SK-N-SH (cell line): Measurements from ENCODE around the gene RCE1. TPM values are rescaled to one million over a fixed set of nuclear protein-coding genes. Genes with fewer than 3 reads are reported as not detected.
A peak's percentile ranks its signal among the peaks of the same experiment; 100 is the strongest.

Experiments
- CTCF ChIA-PET: fragments of 300-600, 350-600 bp; formaldehyde crosslinking; extraction: SDS; loops from one replicate; lab custom pipeline; 2021; lab: Yijun Ruan, JAX
- POLR2A ChIA-PET: fragments of 350-600 bp; sonication (Branson Sonifier 250); formaldehyde crosslinking; extraction: SDS; loops from one replicate; lab custom pipeline; 2020; ENCODE audit warnings: antibody characterized with exemption, inconsistent platforms; lab: Yijun Ruan, JAX
- DNase-seq: peaks from one replicate; pipeline ENCODE4 v3.0.0; 2012
- H2AFZ ChIP-seq: fragments of 200-600 bp; sonication (generic); 2 replicates; pipeline ENCODE4 v1.8.1; 2016; ENCODE audit warnings: antibody characterized with exemption, mild to moderate bottlenecking, low read depth
- H3F3A ChIP-seq: fragments of 200-600 bp; sonication (generic); replicated peaks from 2 replicates; pipeline ENCODE3; 2016; ENCODE audit warnings: antibody characterized with exemption, mild to moderate bottlenecking; ENCODE audit not compliant: insufficient read depth
- H3K27ac ChIP-seq, 2 experiments: fragments of 200-500 bp in 1 of 2; fragments of 200-600 bp in 1 of 2; sonication (Bioruptor generic) in 1 of 2; sonication (generic), shearing (Covaris generic) in 1 of 2; 2 replicates each; pipeline versions ENCODE4 v1.5.1 to v1.6.1; 2014 to 2016; ENCODE audit warnings: low read depth in 2 of 2, inconsistent platforms in 1 of 2, low read length in 1 of 2, mild to moderate bottlenecking in 1 of 2, mixed read lengths in 1 of 2
- H3K27me3 ChIP-seq: fragments of 200-600 bp; sonication (generic), shearing (Covaris generic); 2 replicates; pipeline ENCODE4 v1.6.1; 2016; ENCODE audit warnings: mixed run types; ENCODE audit not compliant: insufficient read depth
- H3K36me3 ChIP-seq, 2 experiments: fragments of 200-500 bp in 1 of 2; fragments of 200-600 bp in 1 of 2; sonication (Bioruptor generic) in 1 of 2; sonication (generic) in 1 of 2; replicated peaks in 1 of 2; 2 replicates each; pipeline versions ENCODE3 to v1.5.1; 2014 to 2016; ENCODE audit warnings: low read length in 1 of 2, mild to moderate bottlenecking in 1 of 2; ENCODE audit not compliant: insufficient read depth in 2 of 2, control insufficient read depth in 1 of 2
- H3K4me1 ChIP-seq, 2 experiments: fragments of 200-500 bp in 1 of 2; fragments of 200-600 bp in 1 of 2; sonication (Bioruptor generic) in 1 of 2; sonication (generic), shearing (Covaris generic) in 1 of 2; 2 replicates each; pipeline versions ENCODE4 v1.5.1 to v1.6.1; 2014 to 2016; ENCODE audit warnings: low read depth in 1 of 2, low read length in 1 of 2, mixed run types in 1 of 2; ENCODE audit not compliant: insufficient read depth in 2 of 2, control insufficient read depth in 1 of 2
- H3K4me2 ChIP-seq: fragments of 200-600 bp; sonication (generic), shearing (Covaris generic); 2 replicates; pipeline ENCODE4 v1.6.1; 2017; ENCODE audit warnings: mixed run types
- H3K4me3 ChIP-seq, 2 experiments: fragments of 200-500 bp in 1 of 2; fragments of 200-600 bp in 1 of 2; sonication (Bioruptor generic) in 1 of 2; sonication (generic), shearing (Covaris generic) in 1 of 2; 2 replicates each; pipeline versions ENCODE4 v1.5.1 to v1.8.1; 2014 to 2016; ENCODE audit warnings: low read depth in 2 of 2, inconsistent platforms in 1 of 2, low read length in 1 of 2, mild to moderate bottlenecking in 1 of 2, mixed read lengths in 1 of 2, moderate library complexity in 1 of 2
- H3K79me2 ChIP-seq: fragments of 200-600 bp; sonication (generic); 2 replicates; pipeline ENCODE4 v1.8.1; 2017; ENCODE audit warnings: mild to moderate bottlenecking; ENCODE audit not compliant: insufficient read depth
- H3K9ac ChIP-seq: fragments of 200-600 bp; sonication (generic); 2 replicates; pipeline ENCODE4 v1.6.1; 2017; ENCODE audit warnings: mixed run types
- H3K9me2 ChIP-seq: fragments of 200-600 bp; sonication (generic); 2 replicates; pipeline ENCODE4 v1.6.1; 2017; ENCODE audit warnings: mixed run types
- H3K9me3 ChIP-seq: fragments of 200-600 bp; sonication (generic); 2 replicates; pipeline ENCODE4 v1.6.1; 2017; ENCODE audit warnings: mixed run types, mild to moderate bottlenecking, moderate library complexity
- H4K20me1 ChIP-seq: fragments of 200-600 bp; sonication (generic); 2 replicates; pipeline ENCODE4 v1.6.1; 2017; ENCODE audit warnings: mild to moderate bottlenecking, mixed run types; ENCODE audit not compliant: insufficient read depth
- ELF1 ChIP-seq: IDR thresholded peaks from 2 replicates; pipeline ENCODE4 v1.4.0; 2012
- EP300 ChIP-seq, 2 experiments: IDR thresholded peaks; 2 replicates each; pipeline versions ENCODE4 v1.4.0 to v1.6.1; 2012; ENCODE audit warnings: borderline replicate concordance in 1 of 2, low read depth in 1 of 2, low read length in 1 of 2
- EZH2phosphoT487 ChIP-seq: fragments of 200-600 bp; sonication (generic); IDR thresholded peaks from 2 replicates; pipeline ENCODE4 v1.6.1; 2017; ENCODE audit warnings: low read depth, mixed run types, mild to moderate bottlenecking, antibody characterized with exemption, moderate library complexity, borderline replicate concordance
- FOSL2 ChIP-seq: IDR thresholded peaks from 2 replicates; pipeline ENCODE4 v1.4.0; 2012; ENCODE audit warnings: low read depth, mild to moderate bottlenecking, moderate library complexity, borderline replicate concordance
- FOXM1 ChIP-seq: IDR thresholded peaks from 2 replicates; pipeline ENCODE4 v1.4.0; 2012; ENCODE audit warnings: low read depth, mild to moderate bottlenecking
- GATA2 ChIP-seq: sonication (generic); formaldehyde crosslinking; IDR thresholded peaks from 2 replicates; pipeline ENCODE4 v1.5.0; 2020; ENCODE audit warnings: mild to moderate bottlenecking, missing genetic modification reagents
- JUND ChIP-seq: IDR thresholded peaks from 2 replicates; pipeline ENCODE4 v1.4.0; 2012
- MXI1 ChIP-seq: IDR thresholded peaks from 2 replicates; pipeline ENCODE4 v1.6.1; 2012; ENCODE audit warnings: mild to moderate bottlenecking, low read depth, low read length, improper control_type of control experiment
- NRF1 ChIP-seq: IDR thresholded peaks from 2 replicates; pipeline ENCODE4 v1.6.1; 2012; ENCODE audit warnings: low read depth, mild to moderate bottlenecking, low read length
- RAD21 ChIP-seq: IDR thresholded peaks from 2 replicates; pipeline ENCODE4 v1.6.1; 2012; ENCODE audit warnings: mild to moderate bottlenecking, low read length
- RCOR1 ChIP-seq: fragments of 150-350 bp; IDR thresholded peaks from 2 replicates; pipeline ENCODE4 v1.6.1; 2017; ENCODE audit warnings: antibody characterized with exemption, low read length
- RFX5 ChIP-seq: IDR thresholded peaks from 2 replicates; pipeline ENCODE4 v1.6.1; 2012; ENCODE audit warnings: mild to moderate bottlenecking, improper control_type of control experiment, low read length
- SMC3 ChIP-seq: IDR thresholded peaks from 2 replicates; pipeline ENCODE4 v1.6.1; 2012; ENCODE audit warnings: low read depth, low read length, improper control_type of control experiment
- TAF1 ChIP-seq: IDR thresholded peaks from 2 replicates; pipeline ENCODE4 v1.6.1; 2012; ENCODE audit warnings: low read depth, mild to moderate bottlenecking, low read length, moderate library complexity, borderline replicate concordance
- YY1 ChIP-seq: IDR thresholded peaks from 2 replicates; pipeline ENCODE4 v1.4.0; 2012; ENCODE audit warnings: low read depth, mild to moderate bottlenecking
- WGBS: methylation state at CpG from one replicate; pipeline ENCODE4 v1.1.6; 2017; ENCODE audit warnings: low lambda C conversion rate; 5-methylcytosine and 5-hydroxymethylcytosine counted together
- polyA plus RNA-seq, 3 experiments: library from polyadenylated mRNA; depleted of rRNA; stranded (reverse); fragments of >200 nt; gene quantifications; 2 replicates each; pipeline ENCODE4 v1.2.3, GENCODE V29; 2012
- TF ChIP-seq, protein P1 (sequence below): IDR thresholded peaks from 2 replicates; pipeline ENCODE4 v1.4.0; 2012; ENCODE audit warnings: low read depth, borderline replicate concordance
- TF ChIP-seq, protein P2 (sequence below): IDR thresholded peaks from 2 replicates; pipeline ENCODE4 v1.4.0; 2012; ENCODE audit warnings: low read depth
- TF ChIP-seq, protein P3 (sequence below): fragments of 200-600 bp; sonication (generic); IDR thresholded peaks from 2 replicates; pipeline ENCODE4 v1.6.1; 2017; ENCODE audit warnings: antibody characterized with exemption, mild to moderate bottlenecking, moderate library complexity
- TF ChIP-seq, protein P4 (sequence below): fragments of 150-350 bp; IDR thresholded peaks from 2 replicates; pipeline ENCODE4 v1.6.1; 2016; ENCODE audit warnings: mild to moderate bottlenecking, low read depth, low read length
- TF ChIP-seq, protein P5 (sequence below): IDR thresholded peaks from 2 replicates; pipeline ENCODE4; 2012

Gene RCE1
- polyA plus RNA-seq, 1 of the 3 experiments (the other 2 are of a cell fraction) = 25.0 TPM

DNA sequence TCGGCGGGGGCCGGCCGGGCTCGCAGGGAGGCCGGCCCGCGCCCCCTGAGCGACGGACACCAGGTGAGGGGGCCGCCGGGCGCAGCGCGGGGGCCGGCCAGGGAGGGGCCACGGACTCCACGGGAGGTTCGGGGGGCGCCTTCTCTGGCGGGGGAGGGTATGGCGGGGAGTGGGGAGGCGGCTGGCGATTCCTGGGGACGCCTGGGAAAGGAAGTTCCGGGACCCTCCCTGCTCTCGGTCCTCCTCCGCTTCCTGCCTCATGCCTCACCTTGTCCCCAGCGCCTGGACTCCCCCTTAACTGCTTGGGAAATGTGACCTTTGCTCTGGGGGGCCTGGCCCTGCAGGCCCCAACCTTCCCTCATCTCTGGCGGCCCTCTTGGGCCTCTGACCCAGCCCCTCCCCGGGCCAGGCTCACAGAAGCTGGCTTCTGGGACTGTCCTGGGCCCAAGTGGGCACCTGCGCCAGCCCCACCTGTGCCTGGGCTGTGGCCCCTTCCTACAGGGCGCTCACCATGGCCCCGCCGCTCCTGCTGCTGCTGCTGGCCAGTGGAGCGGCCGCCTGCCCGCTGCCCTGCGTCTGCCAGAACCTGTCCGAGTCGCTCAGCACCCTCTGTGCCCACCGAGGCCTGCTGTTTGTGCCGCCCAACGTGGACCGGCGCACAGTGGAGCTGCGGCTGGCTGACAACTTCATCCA, 14.1 kb downstream of the RCE1 start:
- no peak for TF ChIP-seq EP300 (IDR thresholded peaks at IDR 0.05; ENCODE audit: borderline replicate concordance in 1 of 2, low read depth in 1 of 2, low read length in 1 of 2)
- no peak for TF ChIP-seq FOSL2
- TF ChIP-seq, protein P1, sequence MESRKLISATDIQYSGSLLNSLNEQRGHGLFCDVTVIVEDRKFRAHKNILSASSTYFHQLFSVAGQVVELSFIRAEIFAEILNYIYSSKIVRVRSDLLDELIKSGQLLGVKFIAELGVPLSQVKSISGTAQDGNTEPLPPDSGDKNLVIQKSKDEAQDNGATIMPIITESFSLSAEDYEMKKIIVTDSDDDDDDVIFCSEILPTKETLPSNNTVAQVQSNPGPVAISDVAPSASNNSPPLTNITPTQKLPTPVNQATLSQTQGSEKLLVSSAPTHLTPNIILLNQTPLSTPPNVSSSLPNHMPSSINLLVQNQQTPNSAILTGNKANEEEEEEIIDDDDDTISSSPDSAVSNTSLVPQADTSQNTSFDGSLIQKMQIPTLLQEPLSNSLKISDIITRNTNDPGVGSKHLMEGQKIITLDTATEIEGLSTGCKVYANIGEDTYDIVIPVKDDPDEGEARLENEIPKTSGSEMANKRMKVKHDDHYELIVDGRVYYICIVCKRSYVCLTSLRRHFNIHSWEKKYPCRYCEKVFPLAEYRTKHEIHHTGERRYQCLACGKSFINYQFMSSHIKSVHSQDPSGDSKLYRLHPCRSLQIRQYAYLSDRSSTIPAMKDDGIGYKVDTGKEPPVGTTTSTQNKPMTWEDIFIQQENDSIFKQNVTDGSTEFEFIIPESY = no peak
- TF ChIP-seq YY1 = no peak
- no peak for TF ChIP-seq RAD21
- no peak for TF ChIP-seq MXI1
- TF ChIP-seq TAF1 = no peak
- no peak for TF ChIP-seq SMC3
- TF ChIP-seq NRF1 = no peak
- TF ChIP-seq, protein P2, sequence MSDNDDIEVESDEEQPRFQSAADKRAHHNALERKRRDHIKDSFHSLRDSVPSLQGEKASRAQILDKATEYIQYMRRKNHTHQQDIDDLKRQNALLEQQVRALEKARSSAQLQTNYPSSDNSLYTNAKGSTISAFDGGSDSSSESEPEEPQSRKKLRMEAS = no peak
- no peak for TF ChIP-seq JUND
- no peak for TF ChIP-seq RFX5
- no peak for TF ChIP-seq FOXM1
- no peak for TF ChIP-seq EZH2phosphoT487
- ChIA-PET CTCF (interaction anchor here (0.6 to 1.4 kb wide), 3 partner anchors 13 to 617 kb away, joined by 3 read pairs; partner anchors contain the start of gene C11orf86), POLR2A (interaction anchor here (0.8 kb wide), 1 partner anchor 21 kb away, joined by 3 read pairs; no protein-coding TSS in a partner anchor)
- DNase-seq = peak; percentile 85
- Histone ChIP-seq H4K20me1 (no peaks in the 10 kb centered on the region), H3K79me2 (peaks cover 14% of the 10 kb centered on the region), H3K9me2 (no peaks in the 10 kb centered on the region), H3K4me3 (peak overlapping the region; percentile 49 to 81), H3K27me3 (no peaks in the 10 kb centered on the region), H3K4me1 (peaks cover 0 to 10% of the 10 kb centered on the region in 2 experiments; a peak in 2 of 4 replicates), H3F3A (no peaks in the 10 kb centered on the region), H2AFZ (no peak overlapping the region), H3K9ac (peak overlapping the region; percentile 7; the same call in 1 of the 2 replicates), H3K27ac (peak overlapping the region in 1 of 2 experiments; percentile 76; a peak in 2 of 4 replicates), H3K36me3 (peaks cover 0 to 2% of the 10 kb centered on the region in 2 experiments), H3K4me2 (peak overlapping the region; percentile 67), H3K9me3 (no peaks in the 10 kb centered on the region)
- 72% methylated on average over 10 of the region's 47 CpGs for WGBS

DNA sequence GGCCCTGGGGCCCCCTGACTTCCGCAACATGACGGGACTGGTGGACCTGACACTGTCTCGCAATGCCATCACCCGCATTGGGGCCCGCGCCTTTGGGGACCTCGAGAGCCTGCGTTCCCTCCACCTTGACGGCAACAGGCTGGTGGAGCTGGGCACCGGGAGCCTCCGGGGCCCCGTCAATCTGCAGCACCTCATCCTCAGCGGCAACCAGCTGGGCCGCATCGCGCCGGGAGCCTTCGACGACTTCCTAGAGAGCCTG, 14.6 kb downstream of the RCE1 start:
- H3K9me3 ChIP-seq = no peaks in the 10 kb centered on the region
- no peaks in the 10 kb centered on the region for H3F3A ChIP-seq
- H3K79me2 ChIP-seq = peaks cover 14% of the 10 kb centered on the region
- DNase-seq = no peak
- POLR2A ChIA-PET = interaction anchor here (0.8 kb wide), 1 partner anchor 21 kb away, joined by 3 read pairs; no protein-coding TSS in a partner anchor
- H3K4me1 ChIP-seq = peaks cover 0 to 10% of the 10 kb centered on the region in 2 experiments; a peak in 2 of 4 replicates
- H2AFZ ChIP-seq = no peak overlapping the region
- CTCF ChIA-PET = interaction anchor here (0.6 to 1.4 kb wide), 4 partner anchors 12 to 616 kb away, joined by 3 read pairs; partner anchors contain the start of gene C11orf86
- TF ChIP-seq GATA2 (CRISPR knock-in tag) (no peak), JUND (no peak), RAD21 (no peak), EP300 (IDR thresholded peaks at IDR 0.05; ENCODE audit: borderline replicate concordance in 1 of 2, low read depth in 1 of 2, low read length in 1 of 2) (no peak), EZH2phosphoT487 (no peak), RFX5 (no peak), RCOR1 (no peak), ELF1 (no peak)
- TF ChIP-seq, protein P3, sequence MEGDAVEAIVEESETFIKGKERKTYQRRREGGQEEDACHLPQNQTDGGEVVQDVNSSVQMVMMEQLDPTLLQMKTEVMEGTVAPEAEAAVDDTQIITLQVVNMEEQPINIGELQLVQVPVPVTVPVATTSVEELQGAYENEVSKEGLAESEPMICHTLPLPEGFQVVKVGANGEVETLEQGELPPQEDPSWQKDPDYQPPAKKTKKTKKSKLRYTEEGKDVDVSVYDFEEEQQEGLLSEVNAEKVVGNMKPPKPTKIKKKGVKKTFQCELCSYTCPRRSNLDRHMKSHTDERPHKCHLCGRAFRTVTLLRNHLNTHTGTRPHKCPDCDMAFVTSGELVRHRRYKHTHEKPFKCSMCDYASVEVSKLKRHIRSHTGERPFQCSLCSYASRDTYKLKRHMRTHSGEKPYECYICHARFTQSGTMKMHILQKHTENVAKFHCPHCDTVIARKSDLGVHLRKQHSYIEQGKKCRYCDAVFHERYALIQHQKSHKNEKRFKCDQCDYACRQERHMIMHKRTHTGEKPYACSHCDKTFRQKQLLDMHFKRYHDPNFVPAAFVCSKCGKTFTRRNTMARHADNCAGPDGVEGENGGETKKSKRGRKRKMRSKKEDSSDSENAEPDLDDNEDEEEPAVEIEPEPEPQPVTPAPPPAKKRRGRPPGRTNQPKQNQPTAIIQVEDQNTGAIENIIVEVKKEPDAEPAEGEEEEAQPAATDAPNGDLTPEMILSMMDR = no peak
- TF ChIP-seq, protein P4, sequence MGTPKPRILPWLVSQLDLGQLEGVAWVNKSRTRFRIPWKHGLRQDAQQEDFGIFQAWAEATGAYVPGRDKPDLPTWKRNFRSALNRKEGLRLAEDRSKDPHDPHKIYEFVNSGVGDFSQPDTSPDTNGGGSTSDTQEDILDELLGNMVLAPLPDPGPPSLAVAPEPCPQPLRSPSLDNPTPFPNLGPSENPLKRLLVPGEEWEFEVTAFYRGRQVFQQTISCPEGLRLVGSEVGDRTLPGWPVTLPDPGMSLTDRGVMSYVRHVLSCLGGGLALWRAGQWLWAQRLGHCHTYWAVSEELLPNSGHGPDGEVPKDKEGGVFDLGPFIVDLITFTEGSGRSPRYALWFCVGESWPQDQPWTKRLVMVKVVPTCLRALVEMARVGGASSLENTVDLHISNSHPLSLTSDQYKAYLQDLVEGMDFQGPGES = no peak
- TF ChIP-seq, protein P5, sequence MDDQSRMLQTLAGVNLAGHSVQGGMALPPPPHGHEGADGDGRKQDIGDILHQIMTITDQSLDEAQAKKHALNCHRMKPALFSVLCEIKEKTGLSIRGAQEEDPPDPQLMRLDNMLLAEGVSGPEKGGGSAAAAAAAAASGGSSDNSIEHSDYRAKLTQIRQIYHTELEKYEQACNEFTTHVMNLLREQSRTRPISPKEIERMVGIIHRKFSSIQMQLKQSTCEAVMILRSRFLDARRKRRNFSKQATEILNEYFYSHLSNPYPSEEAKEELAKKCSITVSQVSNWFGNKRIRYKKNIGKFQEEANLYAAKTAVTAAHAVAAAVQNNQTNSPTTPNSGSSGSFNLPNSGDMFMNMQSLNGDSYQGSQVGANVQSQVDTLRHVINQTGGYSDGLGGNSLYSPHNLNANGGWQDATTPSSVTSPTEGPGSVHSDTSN = no peak
- H3K9ac ChIP-seq = no peak overlapping the region
- H3K9me2 ChIP-seq = no peaks in the 10 kb centered on the region
- H3K36me3 ChIP-seq = peaks cover 0 to 2% of the 10 kb centered on the region in 2 experiments
- H3K27me3 ChIP-seq = no peaks in the 10 kb centered on the region
- peak overlapping the region; percentile 67 for H3K4me2 ChIP-seq
- WGBS = no CpG with 5 or more reads among the region's 19 CpGs
- H3K4me3 ChIP-seq = peak overlapping the region; percentile 49 to 81; a peak in 2 of 4 replicates
- no peak overlapping the region for H3K27ac ChIP-seq
- no peaks in the 10 kb centered on the region for H4K20me1 ChIP-seq
